WI38 (cell line): ENCODE data around the gene LMLN.

Experiments
- H3K4me3 ChIP-seq: 2 replicates; pipeline ENCODE4 v1.5.1; 2011; ENCODE audit warnings: low read depth, mild to moderate bottlenecking, control low read depth, low read length
- TF ChIP-seq, protein P1 (sequence below): IDR thresholded peaks from 2 replicates; pipeline ENCODE4 v1.5.1; 2012; ENCODE audit warnings: low read depth, mild to moderate bottlenecking, control low read depth, low read length

The LMLN gene

DNA sequence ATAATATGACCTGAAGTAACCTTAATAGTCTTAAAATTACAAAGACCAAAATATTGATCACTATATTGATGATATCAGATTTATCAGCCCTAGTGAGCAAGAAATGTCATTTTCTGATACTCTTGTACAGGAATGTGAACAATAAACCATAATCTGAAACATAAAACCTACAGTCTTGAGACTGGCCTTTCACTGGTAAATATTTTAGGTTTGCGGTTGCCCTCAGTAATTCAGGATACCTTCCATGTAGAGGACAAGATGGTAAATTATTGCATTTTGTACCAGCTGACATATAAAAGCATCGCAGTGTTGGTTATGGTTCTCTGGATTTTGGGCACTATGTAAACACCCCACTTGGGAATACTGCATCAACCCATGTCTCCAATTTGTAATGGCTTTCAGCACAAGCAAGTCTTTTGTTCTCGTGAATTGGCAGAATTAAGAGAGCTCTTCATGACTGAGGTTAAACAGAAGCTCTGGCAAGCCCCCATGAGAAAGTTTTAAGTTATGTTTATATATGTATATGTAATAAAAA, 128.5 kb downstream of the LMLN start:
- TF ChIP-seq, protein P1, sequence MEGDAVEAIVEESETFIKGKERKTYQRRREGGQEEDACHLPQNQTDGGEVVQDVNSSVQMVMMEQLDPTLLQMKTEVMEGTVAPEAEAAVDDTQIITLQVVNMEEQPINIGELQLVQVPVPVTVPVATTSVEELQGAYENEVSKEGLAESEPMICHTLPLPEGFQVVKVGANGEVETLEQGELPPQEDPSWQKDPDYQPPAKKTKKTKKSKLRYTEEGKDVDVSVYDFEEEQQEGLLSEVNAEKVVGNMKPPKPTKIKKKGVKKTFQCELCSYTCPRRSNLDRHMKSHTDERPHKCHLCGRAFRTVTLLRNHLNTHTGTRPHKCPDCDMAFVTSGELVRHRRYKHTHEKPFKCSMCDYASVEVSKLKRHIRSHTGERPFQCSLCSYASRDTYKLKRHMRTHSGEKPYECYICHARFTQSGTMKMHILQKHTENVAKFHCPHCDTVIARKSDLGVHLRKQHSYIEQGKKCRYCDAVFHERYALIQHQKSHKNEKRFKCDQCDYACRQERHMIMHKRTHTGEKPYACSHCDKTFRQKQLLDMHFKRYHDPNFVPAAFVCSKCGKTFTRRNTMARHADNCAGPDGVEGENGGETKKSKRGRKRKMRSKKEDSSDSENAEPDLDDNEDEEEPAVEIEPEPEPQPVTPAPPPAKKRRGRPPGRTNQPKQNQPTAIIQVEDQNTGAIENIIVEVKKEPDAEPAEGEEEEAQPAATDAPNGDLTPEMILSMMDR, result no peak
- H3K4me3 ChIP-seq, result no peak overlapping the region

DNA sequence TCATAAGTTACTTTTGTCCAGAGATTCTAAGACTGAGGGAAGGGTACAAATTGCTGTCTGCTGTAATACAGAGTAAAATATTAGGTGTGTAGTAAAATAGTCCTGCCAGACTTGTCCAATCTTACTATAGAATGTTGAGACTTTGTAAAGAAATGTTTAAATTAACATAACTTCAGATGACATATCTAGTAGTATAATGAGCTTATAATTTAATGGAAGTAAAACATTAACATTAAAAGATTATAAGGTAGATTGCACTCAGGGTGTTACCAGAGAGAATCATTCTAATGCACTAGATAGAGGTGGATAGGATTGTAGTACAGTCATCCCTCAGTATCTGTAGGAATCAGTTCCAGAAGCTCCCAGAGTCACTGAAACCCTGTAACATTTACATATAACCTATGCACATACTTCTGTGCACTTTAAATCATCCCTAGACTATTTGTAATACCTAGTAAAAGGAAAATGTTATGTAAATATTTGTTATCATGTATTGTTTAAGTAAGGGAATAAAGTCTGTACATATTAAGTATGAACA, 130.8 kb downstream of the LMLN start:
- TF ChIP-seq, protein P1, result no peak
- H3K4me3 ChIP-seq, result no peak overlapping the region

DNA sequence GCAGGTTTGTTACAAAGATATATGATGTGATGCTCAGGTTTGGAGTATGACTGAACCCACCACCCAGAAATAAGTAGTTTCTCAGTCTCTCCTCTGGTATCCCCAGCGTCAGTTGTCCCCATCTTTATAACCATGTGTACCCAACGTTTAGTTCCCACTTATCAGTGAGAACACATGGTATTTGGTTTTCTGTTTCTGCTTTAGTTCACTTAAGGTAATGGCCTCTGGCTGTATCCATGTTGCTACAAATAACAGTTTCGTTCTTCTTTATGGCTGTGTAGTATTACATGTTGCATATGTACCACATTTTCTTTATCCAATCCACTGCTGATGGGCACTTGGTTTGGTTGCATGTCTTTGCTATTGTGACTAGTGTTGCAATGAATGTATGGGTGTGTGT, 132.3 kb downstream of the LMLN start:
- TF ChIP-seq, protein P1, result no peak
- H3K4me3 ChIP-seq, result no peak overlapping the region

DNA sequence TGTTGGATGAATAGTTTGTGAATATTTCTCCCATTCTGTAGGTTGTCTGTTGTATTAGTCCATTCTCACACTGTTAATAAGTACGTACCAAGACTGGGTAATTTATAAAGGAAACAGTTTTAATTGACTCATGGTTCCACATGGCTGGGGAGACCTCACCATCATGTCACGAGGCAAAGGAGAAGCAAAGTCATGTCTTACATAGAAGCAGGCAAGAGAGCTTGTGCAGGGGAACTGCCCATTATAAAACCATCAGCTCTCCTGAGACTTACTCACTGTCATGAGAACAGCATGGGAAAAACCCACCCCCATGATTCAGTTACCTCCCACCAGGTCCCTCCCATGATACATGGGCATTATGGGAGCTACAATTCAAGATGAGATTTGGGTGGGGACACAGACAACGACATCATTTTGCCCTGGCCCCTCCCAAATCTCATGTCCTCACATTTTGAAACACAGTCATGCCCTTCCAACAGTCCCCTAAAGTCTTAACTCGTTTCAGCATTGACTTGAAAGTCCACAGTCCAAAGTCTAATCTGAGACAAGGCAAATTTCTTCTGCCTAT, 133.2 kb downstream of the LMLN start:
- TF ChIP-seq, protein P1, result no peak
- no peak overlapping the region for H3K4me3 ChIP-seq
